ENCODE measurements around the gene GAA. TPM values are rescaled to one million over a fixed set of nuclear protein-coding genes. Genes with fewer than 3 reads are reported as not detected.

The GAA gene
- total and polyA plus RNA-seq, 2 donors (not counting 1 experiment from before 2014, with no cell fraction given): 32.3 to 39.4 TPM

DNA sequence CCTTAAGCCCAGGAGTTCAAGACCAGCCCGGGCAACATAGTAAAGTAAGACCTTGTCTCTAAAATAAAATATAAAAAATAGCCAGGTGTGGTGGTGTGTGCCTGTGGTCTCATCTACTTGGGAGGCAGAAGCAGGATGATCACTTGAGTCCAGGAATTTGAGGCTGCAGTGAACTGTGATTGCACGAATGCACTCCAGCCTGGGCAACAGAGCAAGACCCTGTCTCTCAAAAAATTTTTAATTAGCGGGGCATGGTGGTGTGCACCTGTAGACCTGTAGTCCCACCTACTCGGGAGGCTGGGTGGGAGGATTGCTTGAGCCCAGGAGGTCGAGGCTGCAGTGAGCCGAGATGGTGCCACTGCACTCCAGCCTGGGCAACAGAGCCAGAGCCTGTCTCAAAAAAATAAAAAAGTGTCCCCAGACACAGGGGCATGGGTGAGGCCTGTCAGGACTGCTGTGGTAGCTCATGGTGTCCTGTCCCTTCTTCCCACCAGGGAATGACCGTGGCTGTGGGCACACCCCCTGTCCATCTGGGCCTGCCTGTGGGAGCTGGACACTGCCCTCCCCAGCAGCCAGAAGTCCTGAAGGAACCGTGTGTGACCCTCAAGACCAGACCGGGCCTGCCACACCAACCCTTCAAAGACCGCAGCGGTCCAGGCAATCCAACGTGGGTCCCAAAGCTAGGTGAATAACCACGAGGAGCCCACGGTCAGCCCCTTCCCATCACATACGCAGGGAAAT lies 30.8 kb upstream of the GAA start:
- Histone ChIP-seq H3K4me2 (replicated peaks; ENCODE audit: low read depth, low read length, poor library complexity, severe bottlenecking) (no peak overlapping the region), H3K79me2 (ENCODE audit: control insufficient read depth, insufficient read depth, low read length) (no peaks in the 10 kb centered on the region), H3K9ac (ENCODE audit: low read length) (no peak overlapping the region), H3K9me3 (ENCODE audit: control extremely low read depth in 1 of 3, control insufficient read depth in 2 of 3, insufficient read depth in 1 of 3, low read length in 2 of 3) (peaks cover 0 to 3% (median 0%) of the 10 kb centered on the region in 3 donors), H3K27me3 (replicated peaks in 1 of 4; ENCODE audit: control extremely low read depth in 1 of 4, control insufficient read depth in 3 of 4, insufficient read depth in 4 of 4, low read length in 3 of 4) (no peaks in the 10 kb centered on the region), H2AFZ (ENCODE audit: insufficient read depth, low read depth, low read length, poor library complexity, severe bottlenecking) (no peak overlapping the region), H3K4me1 (ENCODE audit: control insufficient read depth in 2 of 2, insufficient read depth in 2 of 2, low read length in 2 of 2) (no peaks in the 10 kb centered on the region), H3K4me3 (ENCODE audit: control extremely low read depth in 1 of 5, extremely low read depth in 1 of 5, insufficient read depth in 1 of 5, low read depth in 2 of 5, low read length in 4 of 5) (no peak overlapping the region), H3K27ac (ENCODE audit: low read length in 2 of 2) (no peak overlapping the region), H3K36me3 (replicated peaks in 1 of 2; ENCODE audit: control extremely low read depth in 1 of 2, control insufficient read depth in 1 of 2, extremely low read depth in 1 of 2, insufficient read depth in 2 of 2, low read length in 1 of 2) (no peaks in the 10 kb centered on the region), H4K20me1 (ENCODE audit: control insufficient read depth, insufficient read depth, low read length, poor library complexity, severe bottlenecking) (no peaks in the 10 kb centered on the region)
- no peak overlapping the region for H3K4me3 Mint-ChIP-seq
- ChIA-PET CTCF (interaction anchor here (0.9 kb wide), 1 partner anchor 125 kb away, joined by 3 read pairs; no protein-coding TSS in a partner anchor), POLR2A (no interaction called here)
- DNase-seq (no peak), ATAC-seq (ENCODE audit: low read depth) (no peak)
- intact Hi-C loops (cut with micrococcal nuclease): no loop called here
- TF ChIP-seq, protein P1, sequence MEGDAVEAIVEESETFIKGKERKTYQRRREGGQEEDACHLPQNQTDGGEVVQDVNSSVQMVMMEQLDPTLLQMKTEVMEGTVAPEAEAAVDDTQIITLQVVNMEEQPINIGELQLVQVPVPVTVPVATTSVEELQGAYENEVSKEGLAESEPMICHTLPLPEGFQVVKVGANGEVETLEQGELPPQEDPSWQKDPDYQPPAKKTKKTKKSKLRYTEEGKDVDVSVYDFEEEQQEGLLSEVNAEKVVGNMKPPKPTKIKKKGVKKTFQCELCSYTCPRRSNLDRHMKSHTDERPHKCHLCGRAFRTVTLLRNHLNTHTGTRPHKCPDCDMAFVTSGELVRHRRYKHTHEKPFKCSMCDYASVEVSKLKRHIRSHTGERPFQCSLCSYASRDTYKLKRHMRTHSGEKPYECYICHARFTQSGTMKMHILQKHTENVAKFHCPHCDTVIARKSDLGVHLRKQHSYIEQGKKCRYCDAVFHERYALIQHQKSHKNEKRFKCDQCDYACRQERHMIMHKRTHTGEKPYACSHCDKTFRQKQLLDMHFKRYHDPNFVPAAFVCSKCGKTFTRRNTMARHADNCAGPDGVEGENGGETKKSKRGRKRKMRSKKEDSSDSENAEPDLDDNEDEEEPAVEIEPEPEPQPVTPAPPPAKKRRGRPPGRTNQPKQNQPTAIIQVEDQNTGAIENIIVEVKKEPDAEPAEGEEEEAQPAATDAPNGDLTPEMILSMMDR (IDR thresholded peaks at IDR 0.05): no peak
- TF ChIP-seq EZH2 (IDR thresholded peaks at IDR 0.05; ENCODE audit: borderline replicate concordance, insufficient read depth, low read depth, low read length, poor library complexity, severe bottlenecking): no peak
- H3K9me3 Mint-ChIP-seq (ENCODE audit: insufficient read depth): no peaks in the 10 kb centered on the region
- H3K27me3 Mint-ChIP-seq: peaks cover 24% of the 10 kb centered on the region
- H3K4me1 Mint-ChIP-seq: no peaks in the 10 kb centered on the region
- WGBS (ENCODE audit: insufficient coverage): 88% methylated on average over 14 of the region's 15 CpGs
- H3K27ac Mint-ChIP-seq: no peak overlapping the region

- Histone ChIP-seq H3K4me2 (replicated peaks; ENCODE audit: low read depth, low read length, poor library complexity, severe bottlenecking) (no peak overlapping the region), H2AFZ (ENCODE audit: insufficient read depth, low read depth, low read length, poor library complexity, severe bottlenecking) (no peak overlapping the region), H4K20me1 (ENCODE audit: control insufficient read depth, insufficient read depth, low read length, poor library complexity, severe bottlenecking) (no peaks in the 10 kb centered on the region), H3K4me1 (ENCODE audit: control insufficient read depth in 2 of 2, insufficient read depth in 2 of 2, low read length in 2 of 2) (no peaks in the 10 kb centered on the region), H3K9me3 (ENCODE audit: control extremely low read depth in 1 of 3, control insufficient read depth in 2 of 3, insufficient read depth in 1 of 3, low read length in 2 of 3) (no peaks in the 10 kb centered on the region), H3K79me2 (ENCODE audit: control insufficient read depth, insufficient read depth, low read length) (no peaks in the 10 kb centered on the region), H3K27me3 (replicated peaks in 1 of 4; ENCODE audit: control extremely low read depth in 1 of 4, control insufficient read depth in 3 of 4, insufficient read depth in 4 of 4, low read length in 3 of 4) (no peaks in the 10 kb centered on the region), H3K36me3 (replicated peaks in 1 of 2; ENCODE audit: control extremely low read depth in 1 of 2, control insufficient read depth in 1 of 2, extremely low read depth in 1 of 2, insufficient read depth in 2 of 2, low read length in 1 of 2) (no peaks in the 10 kb centered on the region), H3K4me3 (ENCODE audit: control extremely low read depth in 1 of 5, extremely low read depth in 1 of 5, insufficient read depth in 1 of 5, low read depth in 2 of 5, low read length in 4 of 5) (no peak overlapping the region), H3K9ac (ENCODE audit: low read length) (no peak overlapping the region), H3K27ac (ENCODE audit: low read length in 2 of 2) (no peak overlapping the region)
- Mint-ChIP-seq H3K27me3 (peaks cover 28% of the 10 kb centered on the region), H3K4me1 (no peaks in the 10 kb centered on the region), H3K4me3 (no peak overlapping the region), H3K27ac (no peak overlapping the region), H3K9me3 (ENCODE audit: insufficient read depth) (no peaks in the 10 kb centered on the region)
- POLR2A ChIA-PET: no interaction called here
- ATAC-seq (ENCODE audit: low read depth) (no peak), DNase-seq (no peak)
- CTCF ChIA-PET: no interaction called here
- intact Hi-C loops (cut with micrococcal nuclease): no loop called here
- TF ChIP-seq, protein P1 (IDR thresholded peaks at IDR 0.05): no peak
- TF ChIP-seq EZH2 (IDR thresholded peaks at IDR 0.05; ENCODE audit: borderline replicate concordance, insufficient read depth, low read depth, low read length, poor library complexity, severe bottlenecking): no peak
- 69% methylated on average over 16 of the region's 20 CpGs for WGBS (ENCODE audit: insufficient coverage)
These were observed 30.1 kb upstream of the GAA start for GRCh38 chr17:80071116-80071841.

Data from B cell (primary cell).